Right cardiac atrium (tissue), 5 donors: ENCODE data around the gene PRPF4. TPM values are rescaled to one million over a fixed set of nuclear protein-coding genes. Genes with fewer than 3 reads are reported as not detected.
A peak's percentile ranks its signal among the peaks of the same experiment; 100 is the strongest.
"Not testable (repeated sequence)": the region's sequence is repeated elsewhere in the genome, so short reads cannot be mapped to it uniquely, and the experiment has no call there.

ENCODE experiments used
- ATAC-seq, 2 donors: fragments of 200-7000 bp; cut with Tn5 transposase; one replicate each; pipeline versions ENCODE4 v1.8.0 to v1.9.1; 2020; ENCODE audit warnings: moderate library complexity in 2 of 2, mild to moderate bottlenecking in 1 of 2
- DNase-seq, 3 donors: peaks; one replicate each; pipeline ENCODE4 v3.0.0-alpha.2; 2020
- H3K27ac ChIP-seq: one replicate; pipeline ENCODE4 v1.5.1; 2013; ENCODE audit warnings: mild to moderate bottlenecking, low read length, control low read depth, moderate library complexity
- H3K27me3 ChIP-seq: one replicate; pipeline ENCODE4 v1.6.1; 2013; ENCODE audit not compliant: control insufficient read depth, insufficient read depth
- H3K4me1 ChIP-seq: one replicate; pipeline ENCODE4 v1.6.1; 2013; ENCODE audit warnings: low read length; ENCODE audit not compliant: control insufficient read depth, insufficient read depth
- H3K4me3 ChIP-seq: one replicate; pipeline ENCODE4 v1.5.1; 2013; ENCODE audit warnings: low read length, control low read depth
- H3K9me3 ChIP-seq: one replicate; pipeline ENCODE4 v1.6.1; 2013; ENCODE audit warnings: low read length; ENCODE audit not compliant: control insufficient read depth
- WGBS: extraction: QIAGEN DNeasy Blood & Tissue Kit; methylation state at CpG from one replicate; pipeline ENCODE4 v1.1.7; 2013; 5-methylcytosine and 5-hydroxymethylcytosine counted together
- intact Hi-C, 4 donors: fragments of 100-400 bp; cut with DNase I; formaldehyde crosslinking; loops; one replicate each; pipeline versions ENCODE4 v1.11.0 to v1.14.0; 2022 to 2023
- polyA plus RNA-seq: library from polyadenylated mRNA; stranded (reverse); fragments of 200-250 nt; gene quantifications from one replicate; pipeline ENCODE4 v1.2.3, GENCODE V29; 2013
- total RNA-seq, 4 donors: library from RNA; stranded (reverse); fragmentation: NEBNext Ultra II Directional; extraction: Animal tissue kit (Norgen Biotek cat#: 25700); gene quantifications; one replicate each; pipeline ENCODE4 v1.2.1, GENCODE V29; 2021
- donor health status: healthy with polysubstance abuse.
- donor health status: DM: no; HTN: yes; CAD: no.
- donor health status: DM: no; HTN: no; CAD: no.
- donor health status: DM: no; HTN: yes; CAD: no; lungs with severe emphysema.
- donor health status: DM: yes; HTN: yes; CAD: no.

Gene PRPF4
- total and polyA plus RNA-seq, 5 donors: 7.0 to 12.8 (median 10.7) TPM

GRCh38 chr9:113245894-113246293, 29.6 kb upstream of the PRPF4 start:
- 89% methylated on average over 4 of the region's 4 CpGs for WGBS
- intact Hi-C loops: no loop called here
- Histone ChIP-seq H3K4me1 (no peaks in the 10 kb centered on the region), H3K4me3 (no peak overlapping the region), H3K27ac (no peak overlapping the region), H3K27me3 (no peaks in the 10 kb centered on the region), H3K9me3 (no peaks in the 10 kb centered on the region)
- DNase-seq (no peak), ATAC-seq (no peak)

GRCh38 chr9:113246928-113247327, 28.5 kb upstream of the PRPF4 start:
- no peak overlapping the region for H3K4me3 ChIP-seq
- no peaks in the 10 kb centered on the region for H3K9me3 ChIP-seq
- WGBS: 82% methylated on average over 6 of the region's 6 CpGs
- DNase-seq (no peak), ATAC-seq (no peak)
- intact Hi-C loops: no loop called here
- no peaks in the 10 kb centered on the region for H3K4me1 ChIP-seq
- no peak overlapping the region for H3K27ac ChIP-seq
- H3K27me3 ChIP-seq: no peaks in the 10 kb centered on the region

GRCh38 chr9:113247640-113248039, 27.8 kb upstream of the PRPF4 start:
- Histone ChIP-seq H3K4me1 (no peaks in the 10 kb centered on the region), H3K27ac (no peak overlapping the region), H3K9me3 (no peaks in the 10 kb centered on the region), H3K4me3 (no peak overlapping the region), H3K27me3 (no peaks in the 10 kb centered on the region)
- DNase-seq: no peak
- intact Hi-C loops: no loop called here
- ATAC-seq: no peak

DNA sequence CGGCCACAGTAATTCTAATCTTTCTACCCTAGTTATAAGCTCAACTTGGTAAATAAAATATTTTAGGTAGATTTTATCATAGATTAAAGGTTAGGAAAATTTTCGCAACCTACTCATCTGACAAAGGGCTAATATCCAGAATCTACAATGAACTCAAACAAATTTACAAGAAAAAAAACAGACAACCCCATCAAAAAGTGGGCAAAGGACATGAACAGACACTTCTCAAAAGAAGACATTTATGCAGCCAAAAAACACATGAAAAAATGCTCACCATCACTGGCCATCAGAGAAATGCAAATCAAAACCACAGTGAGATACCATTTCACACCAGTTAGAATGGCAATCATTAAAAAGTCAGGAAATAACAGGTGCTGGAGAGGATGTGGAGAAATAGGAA, 25.8 kb upstream of the PRPF4 start:
- H3K4me1 ChIP-seq, ATAC-seq, H3K27ac ChIP-seq, H3K9me3 ChIP-seq, H3K27me3 ChIP-seq, H3K4me3 ChIP-seq, intact Hi-C loops, DNase-seq: not testable (repeated sequence)
- WGBS: 97% methylated on average over 2 of the region's 2 CpGs

DNA sequence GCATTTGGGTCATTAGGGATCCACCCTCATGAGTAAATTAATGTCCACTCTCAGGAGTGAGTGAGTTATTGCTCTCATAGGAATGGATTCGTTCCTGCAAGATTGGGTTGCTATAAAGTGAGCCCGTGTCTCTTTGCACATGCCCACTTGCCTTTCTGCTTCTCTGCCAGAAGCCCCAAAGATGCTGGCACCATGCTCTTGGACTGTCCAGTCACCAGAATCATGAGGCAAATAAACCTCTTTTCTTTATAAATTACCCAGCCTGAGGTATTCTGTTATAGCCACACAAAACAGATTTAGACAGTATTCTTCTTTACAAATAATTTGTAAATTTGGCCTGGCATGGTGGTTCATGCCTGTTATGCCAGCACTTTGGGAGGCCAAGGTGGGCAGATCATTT, 24.7 kb upstream of the PRPF4 start:
- H3K27me3 ChIP-seq: no peaks in the 10 kb centered on the region
- H3K27ac ChIP-seq: no peak overlapping the region
- H3K4me1 ChIP-seq: no peaks in the 10 kb centered on the region
- WGBS: 98% methylated on average over 2 of the region's 2 CpGs
- intact Hi-C loops: no loop called here
- ATAC-seq (no peak), DNase-seq (no peak)
- no peaks in the 10 kb centered on the region for H3K9me3 ChIP-seq
- no peak overlapping the region for H3K4me3 ChIP-seq

- DNase-seq (no peak), ATAC-seq (no peak)
- H3K9me3 ChIP-seq: no peaks in the 10 kb centered on the region
- WGBS: 98% methylated on average over 1 of the region's 1 CpG
- intact Hi-C loops: no loop called here
- no peak overlapping the region for H3K4me3 ChIP-seq
- H3K27me3 ChIP-seq: no peaks in the 10 kb centered on the region
- H3K4me1 ChIP-seq: no peaks in the 10 kb centered on the region
- H3K27ac ChIP-seq: no peak overlapping the region
Measured at GRCh38 chr9:113254991-113255390, 20.5 kb upstream of the PRPF4 start.

- 88% methylated on average over 6 of the region's 6 CpGs for WGBS
Measured at GRCh38 chr9:113255438-113255837, 20.0 kb upstream of the PRPF4 start.

DNA sequence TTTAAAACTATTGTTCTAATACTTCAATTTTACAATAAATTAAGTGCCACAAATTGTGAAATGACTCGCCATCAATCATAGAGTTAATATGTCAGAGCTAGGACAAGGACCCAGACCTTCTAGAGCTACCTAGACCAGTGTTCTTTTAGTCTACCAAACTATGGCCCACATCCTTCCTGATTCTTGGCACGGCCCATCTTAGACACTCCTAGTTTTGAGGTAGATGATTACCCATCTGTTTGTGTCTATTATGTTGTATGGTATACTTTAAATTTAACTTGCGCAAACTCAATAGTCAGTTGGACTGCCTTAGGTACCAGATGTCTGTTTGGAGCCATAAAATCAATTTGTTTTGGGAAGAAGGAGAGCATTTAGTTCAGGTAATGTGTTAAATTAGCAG, 17.6 kb upstream of the PRPF4 start:
- H3K4me3 ChIP-seq: no peak overlapping the region
- DNase-seq (no peak), ATAC-seq (no peak)
- H3K4me1 ChIP-seq: no peaks in the 10 kb centered on the region
- no peak overlapping the region for H3K27ac ChIP-seq
- no peaks in the 10 kb centered on the region for H3K9me3 ChIP-seq
- no peaks in the 10 kb centered on the region for H3K27me3 ChIP-seq
- intact Hi-C loops: no loop called here
- WGBS: 93% methylated on average over 3 of the region's 3 CpGs

More at GRCh38 chr9:113255438-113255837, 20.0 kb upstream of the PRPF4 start:
- intact Hi-C loops: no loop called here
- Histone ChIP-seq H3K4me1 (no peaks in the 10 kb centered on the region), H3K4me3 (no peak overlapping the region), H3K27me3 (no peaks in the 10 kb centered on the region), H3K27ac (no peak overlapping the region), H3K9me3 (no peaks in the 10 kb centered on the region)
- no peak for DNase-seq
- peak in 1 of 2 donors; percentile 31 for ATAC-seq

- intact Hi-C loops: no loop called here
- no peak for ATAC-seq
Measured at GRCh38 chr9:113258282-113258681, 17.2 kb upstream of the PRPF4 start.

DNA sequence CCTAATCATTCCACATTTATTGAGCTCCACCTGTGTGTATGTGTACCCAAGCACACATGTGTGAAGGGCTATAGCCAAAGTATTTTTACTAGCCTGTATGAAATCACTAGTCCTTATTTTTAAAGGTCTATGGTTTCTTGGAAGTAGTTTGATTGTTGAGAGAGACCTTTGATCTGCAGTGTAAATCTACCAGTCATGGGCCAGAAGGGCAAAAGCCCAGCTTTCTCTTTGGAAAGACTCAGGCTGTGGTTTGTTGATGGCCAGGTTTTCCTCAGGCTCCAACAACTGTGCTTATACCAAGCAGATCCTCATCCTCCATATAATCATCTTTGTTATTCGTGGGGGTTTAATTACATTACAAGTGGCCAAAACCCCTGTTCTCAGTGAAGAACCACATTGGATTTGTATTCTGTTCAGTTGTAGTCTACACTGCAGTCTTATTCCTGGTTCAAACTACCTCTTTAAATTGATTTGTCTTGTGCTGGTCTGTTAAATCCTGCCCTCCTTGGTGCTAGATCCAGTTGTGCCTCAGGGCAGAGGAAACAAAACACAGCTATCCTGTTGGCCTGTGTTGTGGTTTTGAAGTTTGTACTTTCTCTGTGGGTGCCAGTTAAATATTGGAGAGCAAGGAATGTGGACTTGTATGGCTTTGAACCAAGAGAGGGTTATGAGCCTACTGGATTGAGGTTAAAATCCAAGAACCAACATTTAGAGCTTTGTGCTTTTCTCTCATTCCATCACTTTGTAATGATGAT, 13.4 kb upstream of the PRPF4 start:
- intact Hi-C loops: no loop called here
- no peak for ATAC-seq
- H3K9me3 ChIP-seq: no peaks in the 10 kb centered on the region

More at GRCh38 chr9:113258282-113258681, 17.2 kb upstream of the PRPF4 start:
- Histone ChIP-seq H3K27ac (no peak overlapping the region), H3K4me1 (no peaks in the 10 kb centered on the region), H3K27me3 (no peaks in the 10 kb centered on the region), H3K4me3 (no peak overlapping the region), H3K9me3 (no peaks in the 10 kb centered on the region)
- no peak for DNase-seq
- WGBS: 42% methylated on average over 1 of the region's 1 CpG

GRCh38 chr9:113266174-113266573, 9.3 kb upstream of the PRPF4 start:
- H3K4me3 ChIP-seq: no peak overlapping the region
- WGBS: 89% methylated on average over 3 of the region's 3 CpGs
- ATAC-seq: no peak

More for the DNA sequence above, 13.4 kb upstream of the PRPF4 start:
- H3K4me1 ChIP-seq: no peaks in the 10 kb centered on the region
- no peaks in the 10 kb centered on the region for H3K27me3 ChIP-seq
- DNase-seq: no peak
- H3K27ac ChIP-seq: no peak overlapping the region
- H3K4me3 ChIP-seq: no peak overlapping the region
- 87% methylated on average over 1 of the region's 1 CpG for WGBS

More at GRCh38 chr9:113266174-113266573, 9.3 kb upstream of the PRPF4 start:
- Histone ChIP-seq H3K4me1 (no peaks in the 10 kb centered on the region), H3K27me3 (no peaks in the 10 kb centered on the region), H3K9me3 (no peaks in the 10 kb centered on the region), H3K27ac (no peak overlapping the region)
- intact Hi-C loops: no loop called here
- DNase-seq: no peak
